Choroid plexus epithelial cell (primary cell): ENCODE results near the gene WDR90.

Experiments
- DNase-seq: peaks from one replicate; pipeline ENCODE4 v3.0.0-alpha.2; 2010; ENCODE audit warnings: low read depth
- H3K4me3 ChIP-seq: 2 replicates; pipeline ENCODE4 v1.5.1; 2011; ENCODE audit warnings: low read depth, mild to moderate bottlenecking, control low read depth, low read length, moderate library complexity
- CTCF ChIP-seq: conservative IDR thresholded peaks from 2 replicates; pipeline ENCODE4 v1.5.1; 2011; ENCODE audit warnings: low read depth, mild to moderate bottlenecking, control low read depth, inconsistent platforms, low read length, moderate library complexity

WDR90 gene

GRCh38 chr16:694187-694862 is 45.2 kb downstream of the WDR90 start:
- H3K4me3 ChIP-seq = no peak overlapping the region
- no peak for DNase-seq
- no peak for TF ChIP-seq CTCF

DNA sequence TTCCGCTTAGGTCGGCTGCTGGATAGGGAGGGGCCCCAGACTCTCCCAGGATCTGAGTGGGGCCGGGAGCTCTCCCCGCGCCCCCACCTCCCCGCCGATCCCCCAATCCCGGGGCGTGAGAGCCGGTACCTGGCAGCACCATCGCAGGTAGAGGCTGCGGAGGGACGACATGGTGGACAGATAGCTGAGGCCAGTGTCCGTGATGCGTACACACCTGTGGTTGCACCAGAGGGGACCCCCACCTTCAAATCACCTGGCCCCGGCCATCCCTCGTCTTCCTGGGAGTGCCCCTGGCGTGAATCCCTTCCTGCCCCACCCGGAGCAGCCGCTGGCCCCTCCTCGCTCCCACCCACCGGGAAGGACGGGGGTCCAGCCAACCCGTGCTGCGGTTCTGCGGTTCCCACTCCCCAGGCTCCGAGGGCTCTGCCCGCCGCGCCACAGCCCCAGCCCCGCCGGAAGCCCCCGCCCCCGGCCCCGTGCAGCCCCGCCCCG is 45.7 kb downstream of the WDR90 start:
- no peak overlapping the region for H3K4me3 ChIP-seq
- no peak for DNase-seq

GRCh38 chr16:695355-696089 is 46.4 kb downstream of the WDR90 start:
- no peak overlapping the region for H3K4me3 ChIP-seq
- no peak for DNase-seq
- no peak for TF ChIP-seq CTCF

More for the DNA sequence above, 45.7 kb downstream of the WDR90 start:
- TF ChIP-seq CTCF = no peak

DNA sequence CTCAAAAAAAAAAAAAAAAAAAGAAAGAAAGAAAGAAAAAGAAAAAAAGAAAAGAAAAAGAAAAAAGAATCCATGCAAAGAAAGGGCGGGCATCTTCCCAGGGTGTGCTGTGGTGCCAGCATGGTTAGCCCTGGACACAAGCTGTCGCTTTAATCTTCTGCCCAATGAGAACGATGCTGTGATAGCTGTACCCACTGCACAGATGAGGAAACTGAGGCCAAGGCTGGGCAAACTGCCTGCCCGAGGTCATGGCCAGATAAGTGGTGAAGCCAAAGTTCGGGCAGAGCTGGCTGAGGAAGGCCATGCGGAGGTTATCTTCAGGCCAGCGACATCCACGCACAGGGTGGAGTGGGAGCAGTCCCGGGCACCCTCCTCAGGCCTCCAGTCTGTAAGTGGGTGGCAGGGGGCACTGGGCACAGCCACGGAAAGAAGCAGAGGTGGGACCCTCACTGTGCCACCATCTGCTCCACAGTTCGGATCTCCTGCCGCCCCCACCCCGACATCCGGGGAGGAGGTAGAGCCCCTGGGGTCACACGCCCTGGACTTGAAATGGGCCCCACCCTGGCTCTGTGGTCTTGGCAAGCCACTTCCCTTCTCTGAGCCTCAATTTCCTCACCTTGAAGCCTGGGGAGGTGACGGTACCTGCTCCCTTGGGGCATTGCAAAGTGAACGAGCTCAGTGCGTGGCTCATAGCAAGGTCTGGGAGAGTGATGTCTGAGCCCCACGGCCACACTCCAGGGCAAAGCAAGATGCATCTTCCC is 49.9 kb downstream of the WDR90 start:
- TF ChIP-seq CTCF = no peak
- no peak for DNase-seq
- no peak overlapping the region for H3K4me3 ChIP-seq

- TF ChIP-seq CTCF = no peak
- H3K4me3 ChIP-seq = no peak overlapping the region
- no peak for DNase-seq
These were observed 51.8 kb downstream of the WDR90 start for GRCh38 chr16:700684-701584.

GRCh38 chr16:702341-702740 is 53.2 kb downstream of the WDR90 start:
- no peak overlapping the region for H3K4me3 ChIP-seq
- DNase-seq = no peak
- no peak for TF ChIP-seq CTCF
